HPDE6-E6E7 (cell line): ENCODE results near the gene IFRD2.
"Not testable (repeated sequence)": the region's sequence is repeated elsewhere in the genome, so short reads cannot be mapped to it uniquely, and the experiment has no call there.

ENCODE experiments used
- DNase-seq: peaks from one replicate; pipeline ENCODE4 v3.0.0; 2011; ENCODE audit warnings: missing footprints; ENCODE audit errors: extremely low spot score

Gene IFRD2

GRCh38 chr3:50251220-50251619, 41.0 kb downstream of the IFRD2 start:
- DNase-seq: peak; percentile 46

- DNase-seq: no peak
These were observed 41.7 kb downstream of the IFRD2 start for GRCh38 chr3:50250514-50250913.

GRCh38 chr3:50249457-50249856, 42.8 kb downstream of the IFRD2 start:
- no peak for DNase-seq

- no peak for DNase-seq
These were observed 43.8 kb downstream of the IFRD2 start for GRCh38 chr3:50248387-50248786.

- no peak for DNase-seq
These were observed 45.7 kb downstream of the IFRD2 start for GRCh38 chr3:50246517-50246954.

GRCh38 chr3:50245831-50246516, 46.3 kb downstream of the IFRD2 start:
- no peak for DNase-seq

- no peak for DNase-seq
These were observed 46.9 kb downstream of the IFRD2 start for GRCh38 chr3:50245251-50245745.

- DNase-seq: not testable (repeated sequence)
These were observed 47.4 kb downstream of the IFRD2 start for GRCh38 chr3:50244813-50245212.

GRCh38 chr3:50243543-50243895, 48.7 kb downstream of the IFRD2 start:
- DNase-seq: no peak

- no peak for DNase-seq
These were observed 49.2 kb downstream of the IFRD2 start for GRCh38 chr3:50242851-50243542.

GRCh38 chr3:50242381-50242770, 49.9 kb downstream of the IFRD2 start:
- no peak for DNase-seq

- no peak for DNase-seq
These were observed 50.4 kb downstream of the IFRD2 start for GRCh38 chr3:50241713-50242380.

GRCh38 chr3:50241163-50241562, 51.1 kb downstream of the IFRD2 start:
- DNase-seq: no peak

GRCh38 chr3:50239649-50240048, 52.6 kb downstream of the IFRD2 start:
- DNase-seq: no peak

GRCh38 chr3:50238549-50239026, 53.6 kb downstream of the IFRD2 start:
- DNase-seq: no peak

- no peak for DNase-seq
These were observed 54.3 kb downstream of the IFRD2 start for GRCh38 chr3:50237754-50238548.
